ENCODE results near the gene WDR44. TPM values are rescaled to one million over a fixed set of nuclear protein-coding genes. Genes with fewer than 3 reads are reported as not detected.

WDR44 gene
- total and polyA plus RNA-seq, 10 of the 15 experiments (the other 5 are each of a cell fraction or from before 2014, with no cell fraction given), result 3.4 to 14.0 (median 11.6) TPM

GRCh38 chrX:118353081-118353850 is 7.4 kb downstream of the WDR44 start:
- Histone ChIP-seq H4K20me1 (ENCODE audit: control insufficient read depth, insufficient read depth) (no peaks in the 10 kb centered on the region), H3K9ac (ENCODE audit: control insufficient read depth, insufficient read depth, low read length) (no peak overlapping the region), H3K4me2 (ENCODE audit: control insufficient read depth, insufficient read depth) (no peak overlapping the region), H2AFZ (ENCODE audit: control insufficient read depth, low read depth, low read length) (no peak overlapping the region), H3K79me2 (ENCODE audit: control insufficient read depth, insufficient read depth, low read length) (peaks cover 45% of the 10 kb centered on the region), H3K36me3 (ENCODE audit: control insufficient read depth in 2 of 2, insufficient read depth in 2 of 2, low read length in 1 of 2) (no peaks in the 10 kb centered on the region), H3K4me1 (ENCODE audit: control insufficient read depth, insufficient read depth, low read length) (peaks cover 5% of the 10 kb centered on the region), H3K27me3 (replicated peaks in 1 of 2; ENCODE audit: control insufficient read depth in 2 of 2, insufficient read depth in 2 of 2, low read length in 1 of 2) (no peaks in the 10 kb centered on the region), H3K4me3 (no peak overlapping the region), H3K27ac (ENCODE audit: control insufficient read depth, insufficient read depth) (no peak overlapping the region), H3K9me3 (replicated peaks; ENCODE audit: control insufficient read depth, insufficient read depth, low read length) (no peaks in the 10 kb centered on the region)
- SMC1A ChIA-PET (ENCODE audit: uncharacterized antibody, unreplicated experiment), result interaction anchor here (0.7 to 1.6 kb wide), 4 partner anchors 8 to 21 kb away, joined by 3 to 4 read pairs (median 3); partner anchors contain the start of gene WDR44
- POLR2A ChIA-PET, result interaction anchor here (2.0 kb wide), 1 partner anchor 8 kb away, joined by 9 read pairs; the partner anchor contains the start of gene WDR44
- FAIRE-seq (peak; percentile 13), ATAC-seq (peak; percentile 70), DNase-seq (ENCODE audit: low read depth, low spot score) (no peak)
- CTCF ChIA-PET, result interaction anchor here (0.6 to 0.8 kb wide), 2 partner anchors 20 to 24 kb away, joined by 3 read pairs; no protein-coding TSS in a partner anchor
- peak; percentile 52; the same call in 1 of the 2 replicates for TF ChIP-seq NFIC (IDR thresholded peaks at IDR 0.05; ENCODE audit: low read depth, low read length)
- no peak for TF ChIP-seq ZSCAN29 (IDR thresholded peaks at IDR 0.05)
- TF ChIP-seq MTA3 (IDR thresholded peaks at IDR 0.05; ENCODE audit: borderline replicate concordance, low read length), result 0 out of 2 replicates have a peak, but pooled peaks have one; percentile 43
- peak; percentile 37; the same call in 1 of the 2 replicates for TF ChIP-seq CREM (IDR thresholded peaks at IDR 0.05; ENCODE audit: low read depth)
- peak; percentile 62; the same call in 1 of the 2 replicates for TF ChIP-seq MTA2 (IDR thresholded peaks at IDR 0.05; ENCODE audit: low read depth)
- TF ChIP-seq RELB (IDR thresholded peaks at IDR 0.05; ENCODE audit: low read depth), result peak; percentile 75; the same call in 1 of the 2 replicates
- TF ChIP-seq TCF12 (IDR thresholded peaks at IDR 0.05; ENCODE audit: low read depth, low read length), result no peak
- 0 out of 2 replicates have a peak, but pooled peaks have one; percentile 10 for TF ChIP-seq BCL11A (IDR thresholded peaks at IDR 0.05; ENCODE audit: low read depth, low read length)
- no peak for TF ChIP-seq ZZZ3 (IDR thresholded peaks at IDR 0.05; ENCODE audit: control insufficient read depth, insufficient read length, low read depth)
- TF ChIP-seq IKZF2 (IDR thresholded peaks at IDR 0.05), result peak; percentile 24 to 45; a peak in 2 of 4 replicates
- peak; percentile 63 for TF ChIP-seq JUNB (IDR thresholded peaks at IDR 0.05)
- TF ChIP-seq HDAC6 (IDR thresholded peaks at IDR 0.05; ENCODE audit: unreplicated experiment), result no peak
- peak; percentile 94 for TF ChIP-seq BMI1 (IDR thresholded peaks at IDR 0.05; ENCODE audit: borderline replicate concordance)
- 0 out of 2 replicates have a peak, but pooled peaks have one; percentile 31 for TF ChIP-seq IKZF1 (conservative IDR thresholded peaks at IDR 0.05)
- TF ChIP-seq FOXM1 (IDR thresholded peaks at IDR 0.05; ENCODE audit: low read depth, low read length), result peak; percentile 22; the same call in 1 of the 2 replicates
- no peak for TF ChIP-seq BCL3 (IDR thresholded peaks at IDR 0.05; ENCODE audit: borderline replicate concordance, insufficient read depth, low read depth, low read length, poor library complexity, severe bottlenecking)
- 0 out of 4 replicates have a peak, but pooled peaks have one; percentile 25 for TF ChIP-seq EP300 (IDR thresholded peaks at IDR 0.05; ENCODE audit: borderline replicate concordance in 1 of 2, control insufficient read depth in 1 of 2, low read depth in 2 of 2, low read length in 2 of 2)
- no peak for TF ChIP-seq ATF7 (IDR thresholded peaks at IDR 0.05; ENCODE audit: low read depth)
- no peak for TF ChIP-seq MYB (IDR thresholded peaks at IDR 0.05; ENCODE audit: borderline replicate concordance, low read depth, low read length)
- RAD21 ChIA-PET (ENCODE audit: unreplicated experiment), result interaction anchor here (0.7 to 1.1 kb wide), 2 partner anchors 106 to 248 kb away, joined by 3 read pairs; no protein-coding TSS in a partner anchor
- WGBS (ENCODE audit: insufficient coverage, insufficient replicate concordance, low lambda C conversion rate, missing lambda C conversion rate), result 21% methylated on average over 4 of the region's 4 CpGs
- intact Hi-C loops (cut with micrococcal nuclease; ENCODE audit: unreplicated experiment) (no loop called here), in situ Hi-C loops (cut with MboI) (no loop called here)
- no TSS peak for BruUV-seq (replicated peaks)

All from GM12878 (cell line).